ENCODE results near the gene OR13C9.
"Not testable (repeated sequence)": the region's sequence is repeated elsewhere in the genome, so short reads cannot be mapped to it uniquely, and the experiment has no call there.

Gene OR13C9

GRCh38 chr9:104618104-104618503 is at the start of gene OR13C9:
OR13C9 (minus strand) TSS chr9:104618204; CDS start chr9:104618204, 0 bp downstream.
- no peak for DNase-seq

- no peak for DNase-seq
Measured at GRCh38 chr9:104658496-104659195, 40.6 kb upstream of the OR13C9 start.

- no peak for DNase-seq
Measured at GRCh38 chr9:104635456-104635855, 17.5 kb upstream of the OR13C9 start.

GRCh38 chr9:104633976-104634520 is 16.0 kb upstream of the OR13C9 start:
- no peak for DNase-seq

GRCh38 chr9:104625964-104626363 is 8.0 kb upstream of the OR13C9 start:
- DNase-seq, result not testable (repeated sequence)

- DNase-seq, result no peak
Measured at GRCh38 chr9:104617418-104617817, 586 bp downstream of the OR13C9 start.

GRCh38 chr9:104611213-104611612 is 6.8 kb downstream of the OR13C9 start:
- no peak for DNase-seq

- peak; percentile 11 for DNase-seq
Measured at GRCh38 chr9:104608336-104608735, 9.7 kb downstream of the OR13C9 start.

- DNase-seq, result no peak
Measured at GRCh38 chr9:104606152-104606551, 11.9 kb downstream of the OR13C9 start.

GRCh38 chr9:104605527-104605926 is 12.5 kb downstream of the OR13C9 start, which contains the start of gene OR13C2:
OR13C2 (minus strand) TSS chr9:104605627; CDS start chr9:104605627, 0 bp downstream.
- not testable (repeated sequence) for DNase-seq

- DNase-seq, result no peak
Measured at GRCh38 chr9:104604801-104605200, 13.2 kb downstream of the OR13C9 start.

GRCh38 chr9:104599313-104599712 is 18.7 kb downstream of the OR13C9 start, which contains the start of gene OR13C5:
OR13C5 (minus strand) TSS chr9:104599413; CDS start chr9:104599413, 0 bp downstream.
- not testable (repeated sequence) for DNase-seq

- not testable (repeated sequence) for DNase-seq
Measured at GRCh38 chr9:104598749-104599148, 19.3 kb downstream of the OR13C9 start.

GRCh38 chr9:104589626-104590025 is 28.4 kb downstream of the OR13C9 start:
- DNase-seq, result no peak

GRCh38 chr9:104586496-104587180 is 31.4 kb downstream of the OR13C9 start:
- DNase-seq, result no peak

- no peak for DNase-seq
Measured at GRCh38 chr9:104580562-104580961, 37.4 kb downstream of the OR13C9 start.

GRCh38 chr9:104577263-104577662 is 40.7 kb downstream of the OR13C9 start:
- DNase-seq, result no peak

- no peak for DNase-seq
Measured at GRCh38 chr9:104575456-104575855, 42.5 kb downstream of the OR13C9 start.

GRCh38 chr9:104572612-104573011 is 45.4 kb downstream of the OR13C9 start:
- DNase-seq, result no peak

GRCh38 chr9:104568868-104569267 is 49.1 kb downstream of the OR13C9 start, which contains the start of gene OR13C8:
OR13C8 (plus strand) TSS chr9:104569168; CDS start chr9:104569168, 0 bp downstream.
- no peak for DNase-seq
